Measurements from ENCODE around the gene PLXNA4.

The PLXNA4 gene

GRCh38 chr7:132499487-132499886 lies 76.8 kb downstream of the PLXNA4 start:
- no peak for DNase-seq (ENCODE audit: low read depth)

GRCh38 chr7:132499065-132499464 lies 77.2 kb downstream of the PLXNA4 start:
- DNase-seq (ENCODE audit: low read depth), result no peak

- no peak for DNase-seq (ENCODE audit: low read depth)
These were observed 78.0 kb downstream of the PLXNA4 start for GRCh38 chr7:132498319-132498718.

GRCh38 chr7:132497098-132497497 lies 79.2 kb downstream of the PLXNA4 start:
- DNase-seq (ENCODE audit: low read depth), result no peak

- DNase-seq (ENCODE audit: low read depth), result no peak
These were observed 80.3 kb downstream of the PLXNA4 start for GRCh38 chr7:132495936-132496335.

GRCh38 chr7:132494474-132494873 lies 81.8 kb downstream of the PLXNA4 start:
- no peak for DNase-seq (ENCODE audit: low read depth)

- DNase-seq (ENCODE audit: low read depth), result no peak
These were observed 83.3 kb downstream of the PLXNA4 start for GRCh38 chr7:132492823-132493445.

GRCh38 chr7:132491391-132491945 lies 84.8 kb downstream of the PLXNA4 start:
- no peak for DNase-seq (ENCODE audit: low read depth)

- DNase-seq (ENCODE audit: low read depth), result no peak
These were observed 85.8 kb downstream of the PLXNA4 start for GRCh38 chr7:132490474-132490873.

GRCh38 chr7:132489776-132490237 lies 86.5 kb downstream of the PLXNA4 start:
- no peak for DNase-seq (ENCODE audit: low read depth)

- DNase-seq (ENCODE audit: low read depth), result no peak
These were observed 87.5 kb downstream of the PLXNA4 start for GRCh38 chr7:132488634-132489302.

GRCh38 chr7:132486274-132486610 lies 90.0 kb downstream of the PLXNA4 start:
- DNase-seq (ENCODE audit: low read depth), result no peak

- DNase-seq (ENCODE audit: low read depth), result no peak
These were observed 90.5 kb downstream of the PLXNA4 start for GRCh38 chr7:132485600-132486273.

- DNase-seq (ENCODE audit: low read depth), result no peak
These were observed 91.1 kb downstream of the PLXNA4 start for GRCh38 chr7:132485136-132485535.

GRCh38 chr7:132482866-132483265 lies 93.4 kb downstream of the PLXNA4 start:
- no peak for DNase-seq (ENCODE audit: low read depth)

- DNase-seq (ENCODE audit: low read depth), result no peak
These were observed 95.7 kb downstream of the PLXNA4 start for GRCh38 chr7:132480534-132480933.

- DNase-seq (ENCODE audit: low read depth), result no peak
These were observed 99.7 kb downstream of the PLXNA4 start for GRCh38 chr7:132476541-132476940.

- no peak for DNase-seq (ENCODE audit: low read depth)
These were observed 100.6 kb downstream of the PLXNA4 start for GRCh38 chr7:132475669-132476116.

GRCh38 chr7:132475037-132475668 lies 101.1 kb downstream of the PLXNA4 start:
- no peak for DNase-seq (ENCODE audit: low read depth)

GRCh38 chr7:132472463-132473120 lies 103.7 kb downstream of the PLXNA4 start:
- no peak for DNase-seq (ENCODE audit: low read depth)

GRCh38 chr7:132471515-132471914 lies 104.8 kb downstream of the PLXNA4 start:
- DNase-seq (ENCODE audit: low read depth), result no peak

GRCh38 chr7:132469681-132470080 lies 106.6 kb downstream of the PLXNA4 start:
- no peak for DNase-seq (ENCODE audit: low read depth)
